ENCODE results near the gene PLD3. TPM values are rescaled to one million over a fixed set of nuclear protein-coding genes. Genes with fewer than 3 reads are reported as not detected.

PLD3 gene
- total and polyA plus RNA-seq, 2 donors (not counting 3 experiments of a cell fraction or from before 2014, with no cell fraction given) = 166 to 479 TPM

GRCh38 chr19:40422748-40423566 is 74.5 kb downstream of the PLD3 start:
- peaks cover 19% of the 10 kb centered on the region for H3K4me1 ChIP-seq (ENCODE audit: control insufficient read depth, extremely low read depth, insufficient read depth, low read length)
- BruUV-seq (replicated peaks) = no TSS peak
- no peaks in the 10 kb centered on the region for H3K9me3 ChIP-seq (replicated peaks; ENCODE audit: control insufficient read depth, insufficient read depth, low read length)
- no peak overlapping the region for H3K4me2 ChIP-seq (ENCODE audit: insufficient read depth, low read length)
- H2AFZ ChIP-seq (ENCODE audit: low read depth, low read length) = no peak overlapping the region
- H3K27me3 ChIP-seq (ENCODE audit: control insufficient read depth in 2 of 2, insufficient read depth in 2 of 2, low read length in 2 of 2) = no peaks in the 10 kb centered on the region
- H3K9me1 ChIP-seq (replicated peaks; ENCODE audit: control insufficient read depth, extremely low read depth, insufficient read depth, low read length) = no peaks in the 10 kb centered on the region
- peaks cover 30% of the 10 kb centered on the region for H3K79me2 ChIP-seq (ENCODE audit: control insufficient read depth, insufficient read depth, low read length)
- TF ChIP-seq JUN (IDR thresholded peaks at IDR 0.05; ENCODE audit: borderline replicate concordance, insufficient read depth, insufficient read length, low read depth) (no peak), MYC (IDR thresholded peaks at IDR 0.05; ENCODE audit: low read depth, low read length) (no peak), POLR2A (IDR thresholded peaks at IDR 0.05; ENCODE audit: low read depth, low read length) (no peak)
- ChIA-PET CTCF (interaction anchor here (0.7 to 1.9 kb wide), 3 partner anchors 24 to 118 kb away, joined by 3 to 6 read pairs (median 3); no protein-coding TSS in a partner anchor), POLR2A (no interaction called here)
- no peak overlapping the region for H3K9ac ChIP-seq (replicated peaks; ENCODE audit: extremely low read depth, insufficient read depth, low read length)
- intact Hi-C loops (cut with micrococcal nuclease) (loop anchor here (5.0 kb wide), 1 partner anchor 76 kb away; the partner anchor contains the start of genes C19orf47 and PLD3), dilution Hi-C loops (cut with MboI; ENCODE audit: extremely low pct_ligation_motif_present, low sequenced_read_pairs) (no loop called here)
- no peaks in the 10 kb centered on the region for H4K20me1 ChIP-seq (replicated peaks; ENCODE audit: control insufficient read depth, extremely low read depth, insufficient read depth, low read length)
- peaks cover 8 to 9% of the 10 kb centered on the region in 2 experiments for H3K36me3 ChIP-seq (ENCODE audit: control insufficient read depth in 2 of 2, extremely low read depth in 1 of 2, insufficient read depth in 2 of 2, low read length in 2 of 2)
- H3K27ac ChIP-seq (ENCODE audit: insufficient read depth, low read depth, low read length) = no peak overlapping the region
- H3K4me3 ChIP-seq (replicated peaks in 1 of 3; ENCODE audit: insufficient read depth in 1 of 3, low read depth in 1 of 3, low read length in 3 of 3) = no peak overlapping the region
- FAIRE-seq (peak; percentile 38), DNase-seq (ENCODE audit: low read depth, low spot score) (no peak)

DNA sequence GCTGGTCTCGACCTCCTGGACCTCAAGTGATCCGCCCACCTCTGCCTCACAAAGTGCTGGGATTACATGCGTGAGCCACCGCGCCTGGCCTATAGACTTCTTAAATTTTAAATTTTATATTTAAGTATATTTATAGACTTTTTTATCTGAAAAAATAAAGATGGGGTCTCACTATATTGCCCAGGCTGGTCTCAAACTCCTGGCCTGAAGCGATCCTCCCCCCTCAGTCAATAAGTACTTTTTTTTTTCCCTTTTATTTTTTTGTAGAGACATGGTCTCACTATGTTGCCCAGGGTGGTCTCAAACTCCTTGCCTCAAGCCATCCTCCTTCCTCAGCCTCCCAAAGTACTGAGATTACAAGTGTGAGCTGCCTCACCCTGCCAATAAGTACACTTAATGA is 75.4 kb downstream of the PLD3 start:
- Histone ChIP-seq H3K9ac (replicated peaks; ENCODE audit: extremely low read depth, insufficient read depth, low read length) (no peak overlapping the region), H2AFZ (ENCODE audit: low read depth, low read length) (no peak overlapping the region), H3K4me2 (ENCODE audit: insufficient read depth, low read length) (peak overlapping the region; percentile 96), H3K9me1 (replicated peaks; ENCODE audit: control insufficient read depth, extremely low read depth, insufficient read depth, low read length) (no peaks in the 10 kb centered on the region), H3K4me3 (replicated peaks in 1 of 3; ENCODE audit: insufficient read depth in 1 of 3, low read depth in 1 of 3, low read length in 3 of 3) (peak overlapping the region in 2 of 3 experiments; percentile 4 to 95), H3K36me3 (ENCODE audit: control insufficient read depth in 2 of 2, extremely low read depth in 1 of 2, insufficient read depth in 2 of 2, low read length in 2 of 2) (peaks cover 8 to 9% of the 10 kb centered on the region in 2 experiments), H4K20me1 (replicated peaks; ENCODE audit: control insufficient read depth, extremely low read depth, insufficient read depth, low read length) (no peaks in the 10 kb centered on the region), H3K79me2 (ENCODE audit: control insufficient read depth, insufficient read depth, low read length) (peaks cover 30% of the 10 kb centered on the region), H3K27me3 (ENCODE audit: control insufficient read depth in 2 of 2, insufficient read depth in 2 of 2, low read length in 2 of 2) (no peaks in the 10 kb centered on the region), H3K9me3 (replicated peaks; ENCODE audit: control insufficient read depth, insufficient read depth, low read length) (no peaks in the 10 kb centered on the region), H3K4me1 (ENCODE audit: control insufficient read depth, extremely low read depth, insufficient read depth, low read length) (peaks cover 19% of the 10 kb centered on the region), H3K27ac (ENCODE audit: insufficient read depth, low read depth, low read length) (no peak overlapping the region)
- CTCF ChIA-PET = interaction anchor here (1.9 kb wide), 1 partner anchor 40 kb away, joined by 6 read pairs; no protein-coding TSS in a partner anchor
- dilution Hi-C loops (cut with MboI; ENCODE audit: extremely low pct_ligation_motif_present, low sequenced_read_pairs) = no loop called here
- BruUV-seq (replicated peaks) = no TSS peak
- DNase-seq (ENCODE audit: low read depth, low spot score) (no peak), FAIRE-seq (no peak)
- POLR2A ChIA-PET = interaction anchor here (1.3 kb wide), 1 partner anchor 19 kb away, joined by 4 read pairs; no protein-coding TSS in a partner anchor
- intact Hi-C loops (cut with micrococcal nuclease) = loop anchor here (5.0 kb wide), 1 partner anchor 77 kb away; the partner anchor contains the start of genes C19orf47 and PLD3
- TF ChIP-seq POLR2A (IDR thresholded peaks at IDR 0.05; ENCODE audit: low read depth, low read length) = no peak
- TF ChIP-seq JUN (IDR thresholded peaks at IDR 0.05; ENCODE audit: borderline replicate concordance, insufficient read depth, insufficient read length, low read depth) = no peak
- no peak for TF ChIP-seq GATA2 (IDR thresholded peaks at IDR 0.05; ENCODE audit: insufficient read depth, insufficient read length, low read depth, low read length)
- TF ChIP-seq, protein P1, sequence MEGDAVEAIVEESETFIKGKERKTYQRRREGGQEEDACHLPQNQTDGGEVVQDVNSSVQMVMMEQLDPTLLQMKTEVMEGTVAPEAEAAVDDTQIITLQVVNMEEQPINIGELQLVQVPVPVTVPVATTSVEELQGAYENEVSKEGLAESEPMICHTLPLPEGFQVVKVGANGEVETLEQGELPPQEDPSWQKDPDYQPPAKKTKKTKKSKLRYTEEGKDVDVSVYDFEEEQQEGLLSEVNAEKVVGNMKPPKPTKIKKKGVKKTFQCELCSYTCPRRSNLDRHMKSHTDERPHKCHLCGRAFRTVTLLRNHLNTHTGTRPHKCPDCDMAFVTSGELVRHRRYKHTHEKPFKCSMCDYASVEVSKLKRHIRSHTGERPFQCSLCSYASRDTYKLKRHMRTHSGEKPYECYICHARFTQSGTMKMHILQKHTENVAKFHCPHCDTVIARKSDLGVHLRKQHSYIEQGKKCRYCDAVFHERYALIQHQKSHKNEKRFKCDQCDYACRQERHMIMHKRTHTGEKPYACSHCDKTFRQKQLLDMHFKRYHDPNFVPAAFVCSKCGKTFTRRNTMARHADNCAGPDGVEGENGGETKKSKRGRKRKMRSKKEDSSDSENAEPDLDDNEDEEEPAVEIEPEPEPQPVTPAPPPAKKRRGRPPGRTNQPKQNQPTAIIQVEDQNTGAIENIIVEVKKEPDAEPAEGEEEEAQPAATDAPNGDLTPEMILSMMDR (IDR thresholded peaks at IDR 0.05; ENCODE audit: extremely low read depth in 1 of 2, insufficient read depth in 1 of 2, low read depth in 1 of 2, low read length in 2 of 2) = no peak
- no peak for TF ChIP-seq MYC (IDR thresholded peaks at IDR 0.05; ENCODE audit: low read depth, low read length)
- no peak for TF ChIP-seq POLR2AphosphoS5 (IDR thresholded peaks at IDR 0.05; ENCODE audit: insufficient read depth, low read depth, low read length)
- TF ChIP-seq EZH2 (IDR thresholded peaks at IDR 0.05; ENCODE audit: borderline replicate concordance, low read depth, low read length, severe bottlenecking) = no peak
- TF ChIP-seq FOS (IDR thresholded peaks at IDR 0.05; ENCODE audit: borderline replicate concordance, insufficient read depth, low read length) = no peak
- TF ChIP-seq, protein P2, sequence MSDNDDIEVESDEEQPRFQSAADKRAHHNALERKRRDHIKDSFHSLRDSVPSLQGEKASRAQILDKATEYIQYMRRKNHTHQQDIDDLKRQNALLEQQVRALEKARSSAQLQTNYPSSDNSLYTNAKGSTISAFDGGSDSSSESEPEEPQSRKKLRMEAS (IDR thresholded peaks at IDR 0.05; ENCODE audit: insufficient read depth, insufficient read length) = no peak

Measured in endothelial cell of umbilical vein (primary cell).